Renal cortical epithelial cell (primary cell): ENCODE results near the gene BCL2L1. TPM values are rescaled to one million over a fixed set of nuclear protein-coding genes. Genes with fewer than 3 reads are reported as not detected.

Experiments
- DNase-seq: peaks from one replicate; pipeline ENCODE4 v3.0.0-alpha.2; 2011; ENCODE audit warnings: low read depth
- total RNA-seq: library from RNA; depleted of rRNA; stranded (reverse); fragments of >200 nt; gene quantifications from 2 replicates; pipeline ENCODE4 v1.2.3, GENCODE V29; 2014

Gene BCL2L1
- total RNA-seq, 1 donor from 2014 or later: 222 TPM

DNA sequence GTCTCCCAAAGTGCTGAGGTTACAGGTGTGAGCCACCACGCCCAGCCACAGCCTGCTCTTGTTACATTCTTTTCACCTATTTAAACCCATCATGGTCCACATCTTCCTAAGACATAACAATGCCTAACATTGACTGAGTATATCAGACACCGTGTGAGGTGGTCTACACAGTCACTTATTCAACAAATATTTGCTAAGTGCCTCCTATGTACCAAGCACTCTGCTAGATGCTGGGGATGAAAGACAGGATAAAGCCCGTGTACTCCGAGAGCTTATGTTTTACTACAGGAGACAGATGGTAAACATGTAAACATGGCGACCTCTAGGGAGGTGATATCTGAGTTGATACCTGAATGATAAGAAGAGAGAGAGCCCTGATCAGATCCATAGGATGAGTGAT is 12.7 kb downstream of the BCL2L1 start:
- no peak for DNase-seq

DNA sequence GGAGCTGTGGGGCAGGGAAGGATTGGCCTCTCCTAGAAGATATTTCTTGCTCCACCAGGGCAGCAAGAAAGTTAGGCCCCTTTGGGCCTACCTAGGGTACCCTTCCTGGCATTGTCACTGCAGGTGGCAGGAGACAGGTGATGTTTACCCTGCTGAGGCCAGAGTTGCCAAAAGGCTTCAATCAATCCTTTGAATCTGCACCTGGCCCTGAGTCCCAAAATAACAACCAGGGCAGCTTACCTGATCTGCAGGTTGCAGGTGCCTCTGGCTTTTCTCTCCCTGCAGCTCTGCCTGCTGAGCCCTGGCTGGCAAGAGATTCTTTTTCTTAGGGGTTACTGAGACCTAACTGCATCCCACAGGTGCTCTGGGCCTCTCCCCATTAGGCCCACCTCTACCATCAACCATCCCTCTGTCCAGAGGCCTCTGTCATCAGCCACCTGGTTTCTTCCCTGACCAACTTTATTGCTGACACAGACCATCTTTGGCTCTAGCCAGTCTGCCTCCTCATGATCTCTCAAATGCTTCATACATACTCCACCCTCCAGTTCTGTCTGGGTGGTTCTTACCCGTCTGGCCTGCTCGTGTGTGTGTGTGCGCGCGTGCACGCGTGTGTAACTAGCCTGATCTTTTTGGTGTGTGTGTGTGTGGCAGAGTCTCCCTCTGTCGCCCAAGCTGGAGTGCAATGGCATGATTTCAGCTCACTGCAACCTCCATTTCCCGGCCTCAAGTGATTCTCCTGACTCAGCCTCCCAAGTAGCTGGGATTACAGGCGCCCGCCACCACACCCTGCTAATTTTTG is 13.7 kb downstream of the BCL2L1 start:
- no peak for DNase-seq

DNA sequence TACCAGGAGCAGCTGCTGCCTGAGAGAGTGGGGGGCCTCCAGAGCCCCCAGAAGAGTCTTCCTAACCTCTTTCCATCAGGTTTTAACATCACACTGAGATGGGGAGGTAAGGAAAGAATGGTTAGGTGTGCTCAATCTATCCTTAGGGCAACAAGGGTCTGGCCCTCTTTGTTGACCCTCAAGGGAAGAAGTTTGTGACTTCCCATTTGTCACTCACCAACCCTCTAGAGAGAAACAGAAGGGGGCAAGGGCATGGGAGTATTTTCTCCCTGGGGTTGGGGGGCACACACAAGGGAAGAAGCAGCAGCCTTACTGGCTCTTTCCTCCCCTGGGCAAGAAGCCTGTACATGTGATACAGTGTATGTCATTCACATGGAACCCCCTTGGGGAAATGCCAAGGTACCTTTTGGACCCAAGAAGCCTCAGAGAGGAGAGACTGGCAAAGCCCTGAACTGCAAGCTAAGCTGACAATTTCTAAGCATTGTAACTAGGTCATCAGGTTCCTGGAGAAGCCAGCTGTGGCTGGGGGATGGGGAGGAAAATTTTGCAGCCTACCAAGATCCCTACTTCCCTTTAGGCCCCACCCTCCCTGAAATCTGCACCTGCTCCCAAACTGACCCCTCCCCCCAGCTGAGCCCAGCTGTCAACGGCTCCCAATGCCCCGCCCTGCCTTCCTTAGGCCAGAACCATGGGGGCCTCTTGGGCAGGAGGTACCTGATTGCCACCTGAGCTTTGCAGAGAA is 14.5 kb downstream of the BCL2L1 start:
- no peak for DNase-seq

DNA sequence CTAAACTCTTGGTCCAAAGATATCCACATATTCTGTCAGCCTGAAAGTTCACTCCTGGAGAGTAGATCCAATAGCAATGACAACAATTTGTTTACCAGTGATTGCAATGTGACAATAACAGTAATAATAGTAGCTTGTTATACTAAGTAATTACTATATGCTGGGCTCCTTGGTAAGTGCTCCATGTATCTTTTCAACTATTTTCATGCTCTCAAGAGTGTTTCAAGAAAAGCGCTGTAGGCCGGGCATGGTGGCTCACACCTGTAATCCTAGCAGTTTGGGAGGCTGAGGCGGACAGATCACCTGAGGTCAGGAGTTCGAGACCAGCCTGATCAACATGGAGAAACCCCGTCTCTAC is 15.4 kb downstream of the BCL2L1 start:
- DNase-seq: no peak

DNA sequence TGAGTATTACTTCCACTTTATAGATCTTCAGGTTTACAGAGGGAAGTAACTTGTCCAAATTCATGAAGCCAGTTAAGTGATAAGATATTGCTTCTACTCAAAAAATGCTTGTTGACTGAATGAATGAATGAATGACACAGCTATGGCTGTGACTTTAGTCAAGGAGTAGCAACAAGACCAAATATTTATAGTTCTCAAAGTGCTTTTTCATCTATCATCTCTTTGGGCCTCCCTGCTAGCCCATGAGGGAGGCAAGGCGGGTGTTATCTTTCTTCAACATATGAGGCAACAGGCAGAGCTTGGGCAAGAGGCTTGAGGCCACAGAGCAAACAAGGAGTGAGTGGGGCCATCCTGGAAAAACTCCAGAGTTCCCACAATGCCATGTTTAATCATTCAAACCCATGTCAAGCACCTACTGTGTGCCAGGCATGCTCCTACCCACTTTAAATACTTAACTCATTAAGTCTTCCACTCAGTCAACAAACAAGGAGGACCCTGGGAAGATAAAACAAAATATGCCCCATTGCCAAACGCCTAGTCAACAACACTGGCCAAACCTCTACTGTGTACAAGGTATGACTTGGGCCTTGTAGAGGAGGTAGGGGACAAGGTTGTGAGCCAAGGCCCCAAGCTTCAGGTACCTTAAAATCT is 15.9 kb downstream of the BCL2L1 start:
- no peak for DNase-seq

DNA sequence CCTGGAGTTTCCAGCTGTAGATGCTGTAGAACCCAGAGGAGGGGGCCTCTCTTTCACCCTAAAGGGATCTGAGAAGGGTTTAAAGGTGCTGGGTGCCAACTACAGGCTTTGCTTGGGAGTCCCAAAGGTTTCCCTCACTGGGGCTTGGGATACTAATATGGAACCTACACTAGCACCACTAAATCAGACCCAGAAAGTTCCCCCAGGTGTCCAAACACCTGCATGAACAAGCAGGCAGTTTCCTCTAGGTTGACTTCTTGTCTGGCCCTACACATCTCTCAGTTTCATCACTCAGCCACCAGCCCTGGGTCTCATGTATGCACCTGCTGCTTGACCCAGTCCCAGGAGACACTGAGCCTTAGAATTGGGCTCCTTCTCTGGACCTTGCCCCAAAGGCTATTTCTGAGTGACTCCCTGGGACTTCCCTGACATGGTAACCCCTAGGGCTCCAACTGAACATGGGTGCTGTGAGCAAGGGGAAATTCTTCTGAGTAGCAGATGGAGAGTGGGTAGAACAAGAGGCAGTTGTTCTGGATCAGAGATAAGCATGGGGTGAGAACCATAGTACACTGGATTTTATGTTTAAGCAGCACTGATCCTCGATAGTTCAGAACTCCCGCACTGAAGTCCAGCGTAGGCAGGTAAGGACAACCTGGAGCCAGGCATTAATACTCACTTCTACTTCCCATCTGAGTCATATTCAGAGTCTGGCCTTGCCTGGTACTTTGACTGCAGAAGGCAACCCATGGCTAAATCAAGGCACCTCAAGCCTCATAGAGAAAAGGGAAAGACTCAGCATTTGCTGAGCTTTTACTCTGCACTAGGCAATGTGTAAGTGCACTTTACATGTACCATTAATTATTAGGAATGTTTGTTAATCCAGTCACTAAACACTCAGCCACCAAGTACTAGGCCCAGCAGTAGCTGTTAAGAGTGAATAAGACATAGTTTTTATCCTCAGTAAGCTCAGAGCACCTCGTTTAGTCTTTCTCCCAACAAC is 16.8 kb downstream of the BCL2L1 start:
- peak; percentile 64 for DNase-seq

DNA sequence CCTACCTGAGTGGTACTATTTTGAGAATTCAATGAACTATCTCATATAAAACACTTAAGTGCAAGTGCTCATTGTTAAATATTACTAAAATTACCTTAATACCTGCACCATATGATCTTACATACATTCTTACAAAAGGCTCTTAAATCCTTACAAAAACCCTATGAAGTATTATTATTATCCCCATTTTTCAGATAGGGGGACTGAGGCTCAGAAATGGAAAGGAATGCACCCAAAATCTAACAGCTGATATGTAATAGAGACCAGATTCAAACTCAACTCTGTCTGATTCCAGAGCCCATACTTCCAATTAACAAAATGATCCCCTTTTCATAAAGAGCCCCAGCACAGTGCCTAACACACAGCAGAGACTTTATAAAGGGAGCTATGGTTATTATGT is 17.5 kb downstream of the BCL2L1 start:
- no peak for DNase-seq

DNA sequence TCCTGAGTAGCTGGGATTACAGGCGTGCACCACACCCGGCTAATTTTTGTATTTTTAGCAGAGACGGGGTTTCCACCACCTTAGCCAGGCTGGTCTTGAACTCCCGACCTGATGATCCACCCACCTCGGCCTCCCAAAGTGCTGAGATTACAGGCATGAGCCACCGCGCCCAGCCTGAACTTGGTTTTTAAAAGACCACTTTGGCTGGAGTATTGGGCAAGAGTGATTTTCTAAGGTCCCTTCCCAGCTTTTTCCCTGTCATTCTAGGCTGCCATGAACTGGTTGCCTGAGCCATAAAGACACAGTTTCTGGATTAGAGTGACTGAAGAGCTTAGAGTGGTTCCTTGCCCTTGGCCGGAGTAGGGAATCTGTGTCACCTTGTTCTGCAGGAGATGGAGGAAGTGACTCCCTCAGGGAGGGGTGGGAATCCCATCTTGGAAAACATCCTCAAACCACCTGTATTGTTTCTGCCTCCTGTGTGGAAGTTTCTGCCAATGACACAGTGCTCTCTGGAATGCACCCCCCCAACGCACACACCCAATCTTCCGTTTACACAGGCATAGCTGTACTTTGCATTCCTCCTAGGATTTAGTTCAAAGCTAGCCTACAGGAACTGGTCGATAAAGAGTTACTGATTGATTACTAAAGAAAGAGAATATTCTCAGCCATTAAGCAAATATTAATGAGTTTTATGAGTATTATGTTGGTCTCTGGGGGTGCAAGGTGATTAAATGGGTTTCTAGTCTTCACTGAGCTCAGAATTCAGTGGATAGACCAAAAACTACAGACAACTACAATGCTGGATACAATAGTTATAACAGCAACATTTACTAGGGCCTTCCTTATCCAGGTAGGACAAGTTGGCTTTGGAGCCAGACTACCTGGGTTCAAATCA is 18.2 kb downstream of the BCL2L1 start:
- peak; percentile 95 for DNase-seq

DNA sequence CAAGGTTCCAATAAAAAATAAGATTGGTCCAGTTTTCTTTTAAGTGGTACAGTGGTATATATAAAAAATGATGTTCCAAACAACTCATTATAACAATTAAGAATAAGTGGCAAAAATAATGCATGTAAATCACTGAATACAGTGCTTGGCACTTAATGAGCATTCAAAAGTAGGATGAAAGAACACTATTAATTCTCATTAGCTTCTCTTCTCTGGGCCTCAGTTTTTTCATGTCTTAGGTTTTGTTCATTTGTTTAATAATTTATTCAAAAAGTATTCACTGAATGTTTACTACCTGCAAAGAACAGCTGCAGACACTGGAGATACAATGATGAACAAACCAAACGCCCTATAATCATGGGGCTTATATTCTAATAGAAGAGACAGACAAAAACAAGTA is 21.1 kb downstream of the BCL2L1 start:
- no peak for DNase-seq

DNA sequence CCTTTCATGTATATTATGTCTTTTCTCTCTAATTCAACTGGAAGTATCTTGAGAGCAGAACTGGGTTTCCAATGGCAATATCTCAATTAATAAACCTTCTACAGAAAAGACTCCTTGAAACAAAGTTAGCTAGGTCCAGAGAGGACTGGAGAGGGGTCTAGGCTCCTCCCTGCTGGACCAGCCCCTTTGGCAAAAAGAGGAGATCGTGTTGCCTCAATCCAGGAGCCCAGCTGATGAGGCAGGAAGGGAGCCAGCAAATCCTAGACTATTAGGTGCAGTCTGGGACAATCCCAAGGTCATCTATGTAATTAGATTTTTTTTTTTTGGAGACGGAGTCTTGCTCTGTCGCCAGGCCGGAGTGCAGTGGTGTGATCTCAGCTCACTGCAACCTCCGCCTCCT is 21.9 kb downstream of the BCL2L1 start:
- DNase-seq: no peak

DNA sequence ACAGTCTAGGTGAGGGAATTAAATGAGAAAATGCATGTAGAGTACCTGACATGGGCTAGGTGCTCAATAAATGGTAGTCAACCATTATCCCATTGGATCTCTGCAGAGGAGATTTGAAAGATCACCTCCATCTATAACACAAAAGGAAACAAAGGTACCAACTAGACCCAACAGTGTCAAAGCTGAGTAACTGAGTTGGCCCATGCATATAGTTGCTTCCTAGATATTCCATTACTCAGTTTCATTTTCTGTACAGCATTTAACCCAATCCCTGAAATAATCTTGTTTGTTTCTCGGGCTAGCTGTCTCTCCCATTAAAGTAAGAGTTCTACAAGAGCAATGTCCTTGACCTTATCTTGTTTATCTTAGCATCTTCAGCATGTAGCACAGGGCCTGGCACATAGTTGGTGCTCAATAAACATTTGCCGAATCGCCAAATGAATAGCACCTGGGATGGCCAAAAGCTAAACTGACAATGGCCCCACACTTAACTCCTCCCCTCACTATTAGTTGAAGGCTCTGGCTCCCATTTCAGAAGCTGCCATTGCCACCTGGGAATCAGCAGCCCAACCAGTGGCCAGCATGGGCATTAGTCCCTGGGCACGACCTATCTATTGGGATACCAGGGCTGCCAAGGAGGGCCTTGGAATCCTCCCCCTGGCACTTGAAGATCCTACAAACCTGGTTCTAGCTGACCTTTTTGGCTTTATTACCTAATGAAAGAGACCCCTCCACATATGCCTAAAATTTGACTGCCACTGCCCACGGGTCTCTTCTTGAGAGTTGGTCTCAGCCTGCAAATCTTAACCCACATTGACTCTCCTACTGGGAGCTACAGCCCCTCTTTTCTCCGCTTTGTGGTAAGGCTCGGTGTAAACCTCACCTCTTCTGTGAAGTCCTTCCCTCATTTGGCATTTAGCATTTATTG is 22.6 kb downstream of the BCL2L1 start:
- DNase-seq: no peak

DNA sequence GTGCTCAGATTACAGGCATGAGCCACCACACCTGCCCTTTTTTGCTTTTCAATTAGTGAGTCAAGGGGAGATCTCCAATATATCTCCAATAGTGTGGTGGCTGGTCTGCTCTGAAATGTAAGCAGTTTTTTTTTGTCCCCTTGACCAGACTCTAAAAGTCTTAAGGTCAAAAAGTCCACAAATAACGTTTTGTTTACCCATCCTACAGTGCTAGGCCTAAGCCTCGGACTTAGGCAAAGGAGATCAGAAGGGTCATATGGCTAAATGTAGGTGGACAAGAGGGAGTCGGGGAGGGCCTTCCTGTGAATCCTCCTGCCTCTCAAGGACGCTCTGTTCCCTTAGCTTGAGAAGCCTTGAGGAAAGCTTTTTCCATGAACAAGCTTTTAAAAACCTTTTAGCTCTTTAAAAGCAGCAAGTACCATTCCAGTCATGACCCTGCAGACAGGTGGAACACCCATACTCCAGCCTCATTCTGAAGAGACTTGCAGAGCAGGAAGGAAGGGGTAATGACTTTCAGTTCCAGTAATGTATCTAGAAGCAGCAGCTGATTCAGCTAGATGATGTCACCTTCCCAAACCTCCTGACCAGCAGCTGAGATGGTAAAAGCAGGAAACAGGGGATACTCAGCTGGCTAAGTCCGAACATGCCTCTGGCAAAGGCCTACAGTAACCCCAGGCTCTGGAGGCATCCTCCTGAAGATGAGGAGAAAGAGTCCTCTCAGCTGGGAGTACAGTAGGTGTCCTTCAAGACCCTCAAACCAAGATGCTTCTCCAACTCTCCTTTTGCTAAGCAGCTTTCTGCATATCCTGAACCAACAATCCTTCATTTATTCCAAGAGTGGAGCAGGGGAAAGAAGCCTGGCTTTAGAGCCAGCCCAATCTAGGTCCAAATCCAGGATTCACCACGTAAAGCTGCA is 23.6 kb downstream of the BCL2L1 start:
- peak; percentile 98 for DNase-seq

DNA sequence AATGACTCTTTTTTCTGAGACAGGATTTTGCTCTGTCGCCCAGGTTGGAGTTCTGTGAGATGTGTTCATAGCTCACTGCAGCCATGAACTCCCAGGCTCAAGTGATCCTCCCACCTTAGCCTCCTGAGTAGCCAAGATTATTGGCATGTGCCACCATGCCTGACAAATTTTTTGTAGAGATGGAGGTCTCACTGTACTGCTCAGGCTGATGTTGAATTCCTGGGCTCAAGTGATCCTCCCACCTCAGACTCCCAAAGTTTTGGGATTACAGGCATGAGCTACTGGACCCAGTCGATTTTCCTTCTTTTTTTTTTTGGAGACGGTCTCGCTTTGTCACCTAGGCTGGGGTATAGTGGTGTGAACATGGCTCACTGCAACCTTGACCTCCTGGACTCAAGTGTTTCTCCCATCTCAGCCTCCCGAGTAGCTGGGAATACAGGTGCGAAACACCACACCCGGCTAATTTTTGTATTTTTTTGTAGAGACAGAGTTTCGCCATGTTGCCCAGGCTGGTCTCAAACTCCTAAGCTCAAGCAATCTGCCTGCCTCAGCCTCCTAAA is 24.3 kb downstream of the BCL2L1 start:
- DNase-seq: no peak

DNA sequence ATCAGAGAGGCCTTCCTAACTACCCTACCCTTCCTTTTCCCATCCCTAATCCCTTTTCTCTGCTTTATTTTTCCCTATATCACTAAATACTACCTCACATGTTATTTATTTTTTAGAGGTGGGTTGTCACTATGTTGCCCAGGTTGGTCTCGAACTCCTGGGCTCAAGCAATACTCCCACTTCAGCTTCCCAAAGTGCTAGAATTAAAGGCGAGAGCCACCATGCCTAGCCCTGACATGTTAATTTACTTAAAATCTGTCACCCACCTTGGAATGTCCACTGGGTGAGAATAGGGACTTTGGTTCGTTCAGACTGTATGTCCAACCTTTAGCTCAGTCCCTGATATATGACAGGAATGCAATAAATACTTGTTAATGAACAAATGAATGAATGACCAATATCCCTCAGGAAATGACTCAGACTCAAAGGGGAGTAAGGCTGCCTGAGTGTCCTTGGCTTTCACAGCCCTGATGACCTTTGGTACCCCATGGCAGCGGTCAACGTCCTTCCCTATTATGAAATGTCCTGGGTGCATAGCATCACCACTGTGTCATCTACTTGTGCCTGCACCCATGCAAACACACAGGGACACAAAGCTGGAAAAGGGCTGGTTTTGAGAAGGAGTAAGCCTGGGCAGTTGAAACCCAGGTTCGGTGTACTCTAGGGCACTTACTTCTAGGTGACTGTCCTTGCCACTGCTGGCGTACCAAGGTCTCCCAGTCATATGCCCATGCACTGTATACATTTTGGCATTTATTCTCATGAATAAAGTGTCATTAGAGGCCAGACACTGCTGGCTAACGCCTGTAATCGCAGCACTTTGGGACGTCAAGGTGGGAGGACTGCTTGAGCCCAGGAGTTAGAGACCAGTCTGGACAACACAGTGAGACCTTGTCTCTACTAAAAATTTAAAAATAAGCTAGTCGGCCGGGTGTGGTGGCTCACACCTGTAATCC is 26.5 kb downstream of the BCL2L1 start:
- DNase-seq: peak; percentile 94

DNA sequence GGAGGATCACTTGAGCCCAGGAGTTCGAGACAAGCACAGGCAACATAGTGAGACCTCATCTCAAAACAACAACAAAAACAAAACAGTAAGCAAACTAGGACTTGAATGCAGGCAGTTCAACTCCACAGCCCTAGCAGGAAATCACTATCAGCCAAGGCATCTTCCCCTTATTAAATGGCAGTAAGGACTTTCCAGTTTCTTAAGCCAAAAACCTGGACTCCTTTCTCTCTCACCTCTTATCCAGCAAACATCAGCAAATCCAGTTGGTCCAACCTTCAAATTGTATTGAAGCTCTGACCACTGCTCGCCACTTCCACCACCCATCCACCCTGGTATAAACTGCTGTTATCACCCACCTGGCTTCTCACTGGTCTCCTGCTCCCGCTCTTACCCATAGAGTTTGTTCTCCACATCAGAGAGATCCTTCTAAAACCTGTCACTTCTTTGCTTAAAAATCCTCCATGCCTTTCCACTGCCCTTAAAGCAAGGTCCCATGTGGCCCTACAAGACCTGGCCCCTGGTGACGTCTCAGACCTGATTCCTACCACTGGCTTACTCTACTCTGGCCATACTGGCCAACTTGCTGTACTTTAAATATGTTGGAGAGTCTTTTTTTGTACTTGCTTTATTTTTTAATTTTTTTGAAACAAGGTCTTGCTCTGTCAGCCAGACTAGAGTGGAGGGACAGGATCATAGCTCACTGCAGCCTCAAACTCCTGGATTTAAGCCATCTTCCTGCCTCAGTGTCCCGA is 27.6 kb downstream of the BCL2L1 start:
- DNase-seq: no peak

DNA sequence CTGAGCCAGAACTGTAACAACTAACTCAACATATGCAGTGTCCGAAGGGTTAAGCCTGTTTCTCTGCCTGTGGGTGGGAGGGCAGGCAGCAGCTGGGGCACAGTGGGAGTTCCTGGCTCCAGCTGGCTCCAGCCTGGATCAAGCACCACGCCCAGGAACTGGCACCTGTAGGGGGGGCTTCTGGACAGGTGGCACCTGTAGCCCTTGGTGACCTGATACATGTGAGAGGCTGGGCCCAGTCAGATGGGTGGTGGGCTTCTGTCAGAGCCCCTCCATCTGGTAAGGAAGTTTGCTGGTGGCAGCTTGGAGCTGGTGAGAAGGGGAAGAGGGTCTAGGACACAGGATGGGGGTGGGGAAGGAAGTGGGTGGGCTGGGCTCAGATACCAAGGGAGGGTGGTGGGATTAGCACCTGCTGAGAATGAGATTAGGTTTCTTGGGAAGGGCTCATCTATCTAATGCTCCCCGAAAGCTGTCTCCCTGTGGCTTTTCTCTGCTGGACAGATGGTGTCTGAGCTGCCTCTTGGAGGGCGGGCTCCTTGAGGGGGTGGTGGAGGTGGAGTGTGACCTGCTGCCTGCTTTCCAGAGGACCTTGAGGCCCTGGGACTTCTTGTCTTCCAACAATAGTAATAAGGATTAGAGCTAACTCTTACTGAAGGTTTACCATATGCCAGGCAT is 28.5 kb downstream of the BCL2L1 start:
- no peak for DNase-seq
